Effector memory CD4-positive, alpha-beta T cell (primary cell): ENCODE results near the gene GAK.

Experiments used
- DNase-seq, 3 donors: peaks; one replicate each; pipeline ENCODE4 v3.0.0-alpha.2; 2020
- H3K27ac ChIP-seq: 2 replicates; pipeline ENCODE4 v1.7.0; 2013; ENCODE audit warnings: mild to moderate bottlenecking, low read length, moderate library complexity; ENCODE audit not compliant: insufficient read depth, poor library complexity, severe bottlenecking
- H3K27me3 ChIP-seq: replicated peaks from 2 replicates; pipeline ENCODE4 v1.7.0; 2013; ENCODE audit warnings: mild to moderate bottlenecking, low read length; ENCODE audit not compliant: insufficient read depth, control insufficient read depth, poor library complexity, severe bottlenecking
- H3K36me3 ChIP-seq: 2 replicates; pipeline ENCODE4 v1.7.0; 2013; ENCODE audit warnings: mild to moderate bottlenecking, low read length, moderate library complexity; ENCODE audit not compliant: control insufficient read depth, insufficient read depth
- H3K4me1 ChIP-seq: 2 replicates; pipeline ENCODE4 v1.7.0; 2013; ENCODE audit warnings: low read length, mild to moderate bottlenecking; ENCODE audit not compliant: control insufficient read depth, insufficient read depth, poor library complexity, severe bottlenecking
- H3K4me3 ChIP-seq: 2 replicates; pipeline ENCODE4 v1.7.0; 2013; ENCODE audit warnings: low read length, low read depth, mild to moderate bottlenecking; ENCODE audit not compliant: insufficient read depth, poor library complexity, severe bottlenecking
- H3K9me3 ChIP-seq: 2 replicates; pipeline ENCODE4 v1.7.0; 2013; ENCODE audit warnings: mild to moderate bottlenecking, low read length, moderate library complexity; ENCODE audit not compliant: control insufficient read depth

The GAK gene

DNA sequence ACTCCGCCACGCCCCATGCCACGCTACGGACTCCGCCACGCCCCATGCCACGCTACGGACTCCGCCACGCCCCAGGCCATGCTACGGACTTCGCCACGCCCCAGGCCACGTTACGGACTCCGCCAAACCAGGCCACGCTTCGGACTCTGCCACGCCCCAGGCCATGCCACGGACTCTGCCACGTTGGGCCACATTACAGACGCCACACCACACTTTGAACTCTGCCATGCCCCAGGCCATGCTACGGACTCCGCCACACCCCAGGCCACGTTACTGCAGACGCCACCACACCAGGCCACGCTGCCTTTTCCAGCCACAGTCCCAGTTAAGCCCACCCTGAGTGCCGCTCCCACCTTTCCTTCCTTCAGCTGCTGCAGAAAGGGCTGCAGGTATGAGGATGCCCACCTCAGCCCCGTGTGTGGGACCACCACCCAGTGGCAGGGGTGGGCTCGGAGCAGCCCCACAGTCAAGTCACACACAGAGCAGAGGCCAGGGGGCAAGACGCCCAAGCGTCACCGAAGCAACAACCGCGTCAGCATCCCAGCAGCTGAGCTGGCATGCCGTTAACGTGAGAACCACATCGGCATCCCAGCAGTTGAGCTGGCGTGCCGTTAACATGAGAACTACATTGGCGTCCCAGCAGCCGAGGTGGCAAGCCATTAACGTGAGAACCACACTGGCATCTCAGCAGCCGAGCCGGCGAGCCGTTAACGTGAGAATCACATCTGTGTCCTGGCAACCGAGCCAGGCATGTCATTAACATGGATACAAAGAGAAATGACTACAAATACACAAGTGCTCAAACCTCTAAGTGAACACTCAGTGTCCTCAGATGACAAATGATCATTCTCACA lies 26.4 kb downstream of the GAK start:
- no peaks in the 10 kb centered on the region for H3K27me3 ChIP-seq
- no peaks in the 10 kb centered on the region for H3K4me1 ChIP-seq
- H3K27ac ChIP-seq = no peak overlapping the region
- DNase-seq = no peak
- H3K4me3 ChIP-seq = no peak overlapping the region
- no peaks in the 10 kb centered on the region for H3K9me3 ChIP-seq
- H3K36me3 ChIP-seq = peaks cover 36% of the 10 kb centered on the region

GRCh38 chr4:903066-904046 lies 28.8 kb downstream of the GAK start:
- no peak overlapping the region for H3K27ac ChIP-seq
- no peaks in the 10 kb centered on the region for H3K9me3 ChIP-seq
- no peaks in the 10 kb centered on the region for H3K27me3 ChIP-seq
- no peak for DNase-seq
- H3K36me3 ChIP-seq = peaks cover 31% of the 10 kb centered on the region
- H3K4me3 ChIP-seq = no peak overlapping the region
- H3K4me1 ChIP-seq = no peaks in the 10 kb centered on the region

GRCh38 chr4:901192-901910 lies 30.8 kb downstream of the GAK start:
- H3K27ac ChIP-seq = no peak overlapping the region
- DNase-seq = no peak
- H3K9me3 ChIP-seq = no peaks in the 10 kb centered on the region
- H3K4me3 ChIP-seq = no peak overlapping the region
- no peaks in the 10 kb centered on the region for H3K4me1 ChIP-seq
- no peaks in the 10 kb centered on the region for H3K27me3 ChIP-seq
- peaks cover 42% of the 10 kb centered on the region for H3K36me3 ChIP-seq

- no peak overlapping the region for H3K27ac ChIP-seq
- H3K27me3 ChIP-seq = no peaks in the 10 kb centered on the region
- DNase-seq = no peak
- H3K36me3 ChIP-seq = peaks cover 48% of the 10 kb centered on the region
- no peaks in the 10 kb centered on the region for H3K9me3 ChIP-seq
- H3K4me1 ChIP-seq = no peaks in the 10 kb centered on the region
- H3K4me3 ChIP-seq = no peak overlapping the region
Observed at GRCh38 chr4:900721-901120, 31.4 kb downstream of the GAK start.

- H3K27ac ChIP-seq = no peak overlapping the region
- no peaks in the 10 kb centered on the region for H3K27me3 ChIP-seq
- H3K4me1 ChIP-seq = no peaks in the 10 kb centered on the region
- H3K36me3 ChIP-seq = peaks cover 54% of the 10 kb centered on the region
- no peak for DNase-seq
- H3K4me3 ChIP-seq = no peak overlapping the region
- no peaks in the 10 kb centered on the region for H3K9me3 ChIP-seq
Observed at GRCh38 chr4:900073-900472, 32.0 kb downstream of the GAK start.

DNA sequence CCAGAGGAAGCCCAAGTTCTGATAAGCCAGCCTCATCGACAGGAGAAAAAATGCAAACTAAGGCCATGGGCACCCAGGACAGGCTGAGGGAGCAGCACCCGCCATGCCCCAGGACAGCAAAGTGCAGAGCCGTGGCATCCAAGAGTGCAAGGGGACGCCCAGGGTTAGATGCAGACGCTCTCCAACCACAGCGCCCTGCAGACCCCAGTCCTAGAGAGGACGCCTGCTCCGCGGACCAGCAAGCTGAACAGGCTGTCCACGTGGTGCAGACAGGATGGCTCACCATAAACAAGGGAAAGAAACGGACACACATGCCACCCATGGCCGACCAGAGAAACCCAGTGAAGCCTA lies 32.6 kb downstream of the GAK start:
- Histone ChIP-seq H3K4me3 (no peak overlapping the region), H3K4me1 (no peaks in the 10 kb centered on the region), H3K9me3 (no peaks in the 10 kb centered on the region), H3K27ac (no peak overlapping the region), H3K27me3 (no peaks in the 10 kb centered on the region), H3K36me3 (peaks cover 51% of the 10 kb centered on the region)
- DNase-seq = no peak

DNA sequence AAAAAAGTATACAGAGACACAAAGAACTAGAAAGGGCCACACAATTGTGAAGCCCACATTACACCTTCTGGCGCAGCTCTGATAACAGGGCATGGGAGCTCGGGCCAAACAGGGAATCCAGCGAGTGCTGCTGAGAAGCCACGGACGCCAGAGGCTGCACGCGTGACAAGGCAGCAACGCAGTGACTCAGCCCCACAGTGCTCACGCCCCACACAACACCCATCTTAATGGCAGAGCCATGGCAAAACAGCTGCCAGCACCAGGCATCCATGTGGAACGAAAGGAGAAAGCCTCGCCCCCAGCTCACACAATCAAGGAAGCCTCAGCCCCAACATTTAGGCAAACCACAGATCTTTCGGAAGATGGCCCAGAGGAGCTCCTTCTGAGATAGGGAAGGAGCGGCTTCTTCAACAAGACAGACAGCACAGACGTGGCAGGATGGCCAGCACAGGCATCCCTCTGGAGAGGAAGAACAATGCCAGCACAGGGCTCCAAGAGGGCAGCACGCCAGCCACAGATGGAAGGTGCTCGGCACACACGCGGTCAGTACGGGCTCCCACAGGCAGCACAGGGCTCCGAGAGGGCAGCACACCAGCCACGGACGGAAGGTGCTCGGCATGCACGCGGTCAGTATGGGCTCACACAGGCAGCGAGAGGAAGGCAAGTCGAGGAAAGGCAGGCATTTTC lies 33.1 kb downstream of the GAK start:
- Histone ChIP-seq H3K27me3 (no peaks in the 10 kb centered on the region), H3K36me3 (peaks cover 53% of the 10 kb centered on the region), H3K9me3 (no peaks in the 10 kb centered on the region), H3K4me3 (no peak overlapping the region), H3K27ac (no peak overlapping the region), H3K4me1 (no peaks in the 10 kb centered on the region)
- no peak for DNase-seq

GRCh38 chr4:898123-898522 lies 34.0 kb downstream of the GAK start:
- Histone ChIP-seq H3K36me3 (peaks cover 55% of the 10 kb centered on the region), H3K9me3 (no peaks in the 10 kb centered on the region), H3K27ac (no peak overlapping the region), H3K4me1 (no peaks in the 10 kb centered on the region), H3K4me3 (no peak overlapping the region), H3K27me3 (no peaks in the 10 kb centered on the region)
- DNase-seq = no peak

DNA sequence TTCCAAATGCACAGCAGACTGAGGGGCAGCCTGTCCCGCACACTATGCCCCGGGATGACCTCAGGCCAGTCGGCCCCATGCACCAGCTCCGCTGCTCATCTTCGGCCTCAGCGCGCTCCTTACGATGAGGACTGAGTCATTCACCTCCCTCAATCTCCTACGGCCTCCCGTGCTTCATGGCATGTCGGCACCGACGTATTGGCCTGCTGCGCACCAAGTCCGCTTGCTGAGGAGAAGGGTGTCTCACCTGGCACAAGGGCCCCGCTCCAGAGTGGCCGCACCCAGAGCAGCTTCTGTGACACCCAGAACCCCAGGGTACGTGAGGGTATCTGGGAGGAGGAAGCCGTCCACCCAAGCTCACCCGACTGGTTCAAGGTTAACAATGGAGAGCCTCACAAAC lies 35.5 kb downstream of the GAK start:
- Histone ChIP-seq H3K27ac (no peak overlapping the region), H3K4me3 (no peak overlapping the region), H3K27me3 (no peaks in the 10 kb centered on the region), H3K9me3 (no peaks in the 10 kb centered on the region), H3K36me3 (peaks cover 60% of the 10 kb centered on the region), H3K4me1 (no peaks in the 10 kb centered on the region)
- no peak for DNase-seq
